CD4-positive, alpha-beta T cell (primary cell): ENCODE data around the gene ACTR5. TPM values are rescaled to one million over a fixed set of nuclear protein-coding genes. Genes with fewer than 3 reads are reported as not detected.

Experiments used
- ATAC-seq: fragments of 200-7000 bp; cut with Tn5 transposase; one replicate; pipeline ENCODE4 v1.10.0; 2022; ENCODE audit warnings: mild to moderate bottlenecking; ENCODE audit not compliant: poor library complexity
- CTCF ChIA-PET: fragments of 350-600 bp; sonication (Branson Sonifier 250); formaldehyde crosslinking; loops from one replicate; lab custom pipeline; 2021; ENCODE audit warnings: antibody characterized with exemption, inconsistent platforms; lab: Charles Lee
- POLR2A ChIA-PET: fragments of 350-600 bp; sonication (Branson Sonifier 250); formaldehyde crosslinking; loops from one replicate; lab custom pipeline; 2021; ENCODE audit warnings: antibody characterized with exemption, inconsistent platforms; lab: Charles Lee
- DNase-seq, 14 experiments: peaks; one replicate each; pipeline ENCODE4 v3.0.0-alpha.2; 2013 to 2020; ENCODE audit warnings: mixed read lengths in 2 of 14
- H3K27ac ChIP-seq, 2 donors: one replicate each; pipeline versions ENCODE4 v1.5.1 to v1.7.0; 2013; ENCODE audit warnings: low read length in 2 of 2, low read depth in 1 of 2, mild to moderate bottlenecking in 1 of 2
- H3K27me3 ChIP-seq, 2 experiments: 1 replicate in 1 of 2; 2 replicates in 1 of 2; pipeline versions ENCODE4 v1.6.1 to v1.7.0; 2013; ENCODE audit warnings: low read length in 2 of 2, control low read depth in 1 of 2, mild to moderate bottlenecking in 1 of 2, moderate library complexity in 1 of 2; ENCODE audit not compliant: insufficient read depth in 2 of 2, control insufficient read depth in 1 of 2
- H3K36me3 ChIP-seq: one replicate; pipeline ENCODE4 v1.6.1; 2013; ENCODE audit warnings: low read length, control low read depth; ENCODE audit not compliant: insufficient read depth
- H3K4me1 ChIP-seq: one replicate; pipeline ENCODE4 v1.6.1; 2013; ENCODE audit warnings: low read length, control low read depth; ENCODE audit not compliant: insufficient read depth
- H3K4me3 ChIP-seq: one replicate; pipeline ENCODE4 v1.5.1; 2013; ENCODE audit warnings: mild to moderate bottlenecking, low read length, moderate library complexity
- H3K9me3 ChIP-seq, 2 experiments: 1 replicate in 1 of 2; 2 replicates in 1 of 2; pipeline versions ENCODE4 v1.6.1 to v1.7.0; 2013; ENCODE audit warnings: low read length in 2 of 2, mild to moderate bottlenecking in 2 of 2, control low read depth in 1 of 2, moderate library complexity in 1 of 2; ENCODE audit not compliant: control insufficient read depth in 1 of 2, insufficient read depth in 1 of 2
- H3K27ac Mint-ChIP-seq: one replicate; pipeline ENCODE4 v1.8.0; 2020; ENCODE audit warnings: mixed read lengths
- H3K27me3 Mint-ChIP-seq: one replicate; pipeline ENCODE4 v1.8.0; 2021; ENCODE audit warnings: mixed read lengths
- H3K36me3 Mint-ChIP-seq: one replicate; pipeline ENCODE4 v1.8.0; 2021; ENCODE audit warnings: low read depth, mixed read lengths
- H3K4me1 Mint-ChIP-seq: one replicate; pipeline ENCODE4 v1.8.0; 2021; ENCODE audit warnings: low read depth, mixed read lengths
- H3K4me3 Mint-ChIP-seq: one replicate; pipeline ENCODE4 v1.8.0; 2020; ENCODE audit warnings: mild to moderate bottlenecking, mixed read lengths
- H3K9me3 Mint-ChIP-seq: one replicate; pipeline ENCODE4 v1.8.0; 2020; ENCODE audit warnings: mixed read lengths
- intact Hi-C, 2 experiments: fragments of 100-400 bp; cut with DNase I in 1 of 2; cut with micrococcal nuclease in 1 of 2; formaldehyde crosslinking; loops; one replicate each; pipeline versions ENCODE4 v1.15.1 to v1.9.0; 2023 to 2025; cut with DNase I, micrococcal nuclease
- polyA plus RNA-seq, 2 donors: library from polyadenylated mRNA; unstranded; fragments of 120-200 nt; gene quantifications; one replicate each; pipeline ENCODE4 v1.2.1, GENCODE V29; 2013
- total RNA-seq, 174 experiments: library from RNA in 2 of 174; stranded (reverse) in 2 of 174; gene quantifications; one replicate each; pipeline ENCODE4 v1.2.3 and lab custom pipeline; 2021 to 2026
- TF ChIP-seq, protein P1 (sequence below): fragments of 200-600 bp; IDR thresholded peaks from one replicate; pipeline ENCODE4 v1.8.0; 2022; ENCODE audit warnings: antibody characterized with exemption, mild to moderate bottlenecking

Gene ACTR5
- total RNA-seq = 10 to 100 TPM; 11.1 to 11.9 TPM
- 8.6 TPM for polyA plus RNA-seq (2013, experiment 1 of 2)
- 9.2 TPM for polyA plus RNA-seq (2013, experiment 2 of 2)
- total RNA-seq (lab: John Stamatoyannopoulos, UW) = 15.5 to 46.4 (median 27.5) reads per million in 172 experiments

- H3K4me1 Mint-ChIP-seq = peaks cover 27% of the 10 kb centered on the region
- ATAC-seq = peak; percentile 89
- peak within 1 kb of the TSS; percentile 96 for H3K4me3 Mint-ChIP-seq
Observed at GRCh38 chr20:38748097-38748860, at the start of gene ACTR5. TSS of gene ACTR5 (plus strand) at chr20:38748460. CDS start at chr20:38748479, 19 bp downstream.

DNA sequence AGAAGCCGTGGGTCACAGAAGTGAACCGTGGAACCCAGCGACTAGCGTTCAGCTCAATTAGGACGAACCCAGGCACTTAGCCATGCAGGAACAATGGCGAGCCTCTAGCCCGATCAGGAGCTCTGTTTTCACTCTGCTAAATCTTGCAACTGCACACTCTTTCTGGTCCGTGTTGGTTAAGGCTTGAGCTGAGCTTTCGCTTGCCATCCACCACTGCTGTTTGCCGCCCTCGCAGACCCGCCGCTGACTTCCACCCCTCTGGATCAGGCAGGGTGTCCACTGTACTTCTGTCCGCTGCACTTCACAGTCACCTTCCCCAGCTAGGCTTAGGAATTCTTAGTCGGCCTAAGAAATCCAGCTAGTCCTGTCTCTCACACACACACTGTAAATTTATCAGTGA lies 49.7 kb upstream of the ACTR5 start:
- no peaks in the 10 kb centered on the region for H3K36me3 Mint-ChIP-seq
- no peak overlapping the region for H3K4me3 Mint-ChIP-seq
- H3K9me3 Mint-ChIP-seq = no peaks in the 10 kb centered on the region
- Histone ChIP-seq H3K9me3 (no peaks in the 10 kb centered on the region), H3K27me3 (peaks cover 13 to 15% of the 10 kb centered on the region in 2 experiments), H3K4me3 (no peak overlapping the region), H3K36me3 (no peaks in the 10 kb centered on the region), H3K27ac (no peak overlapping the region), H3K4me1 (no peaks in the 10 kb centered on the region)
- ChIA-PET CTCF (no interaction called here), POLR2A (no interaction called here)
- no peak for ATAC-seq
- intact Hi-C loops = no loop called here
- peaks cover 38% of the 10 kb centered on the region for H3K27me3 Mint-ChIP-seq
- no peak for DNase-seq
- TF ChIP-seq, protein P1, sequence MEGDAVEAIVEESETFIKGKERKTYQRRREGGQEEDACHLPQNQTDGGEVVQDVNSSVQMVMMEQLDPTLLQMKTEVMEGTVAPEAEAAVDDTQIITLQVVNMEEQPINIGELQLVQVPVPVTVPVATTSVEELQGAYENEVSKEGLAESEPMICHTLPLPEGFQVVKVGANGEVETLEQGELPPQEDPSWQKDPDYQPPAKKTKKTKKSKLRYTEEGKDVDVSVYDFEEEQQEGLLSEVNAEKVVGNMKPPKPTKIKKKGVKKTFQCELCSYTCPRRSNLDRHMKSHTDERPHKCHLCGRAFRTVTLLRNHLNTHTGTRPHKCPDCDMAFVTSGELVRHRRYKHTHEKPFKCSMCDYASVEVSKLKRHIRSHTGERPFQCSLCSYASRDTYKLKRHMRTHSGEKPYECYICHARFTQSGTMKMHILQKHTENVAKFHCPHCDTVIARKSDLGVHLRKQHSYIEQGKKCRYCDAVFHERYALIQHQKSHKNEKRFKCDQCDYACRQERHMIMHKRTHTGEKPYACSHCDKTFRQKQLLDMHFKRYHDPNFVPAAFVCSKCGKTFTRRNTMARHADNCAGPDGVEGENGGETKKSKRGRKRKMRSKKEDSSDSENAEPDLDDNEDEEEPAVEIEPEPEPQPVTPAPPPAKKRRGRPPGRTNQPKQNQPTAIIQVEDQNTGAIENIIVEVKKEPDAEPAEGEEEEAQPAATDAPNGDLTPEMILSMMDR = no peak
- H3K27ac Mint-ChIP-seq = no peak overlapping the region
- no peaks in the 10 kb centered on the region for H3K4me1 Mint-ChIP-seq

More at GRCh38 chr20:38748097-38748860, at the start of gene ACTR5:
- CTCF ChIA-PET = interaction anchor here (0.8 to 1.9 kb wide), 7 partner anchors 22 to 302 kb away, joined by 3 to 6 read pairs (median 4); partner anchors contain the start of genes DHX35 and FAM83D
- TF ChIP-seq, protein P1 = no peak
- POLR2A ChIA-PET = interaction anchor here (0.8 to 3.1 kb wide), 9 partner anchors 19 to 1570 kb away, joined by 3 to 10 read pairs (median 3); partner anchors contain the start of genes DHX35, FAM83D and PPP1R16B
- Histone ChIP-seq H3K27me3 (no peaks in the 10 kb centered on the region), H3K4me1 (peaks cover 16% of the 10 kb centered on the region), H3K36me3 (peaks cover 10% of the 10 kb centered on the region), H3K9me3 (no peaks in the 10 kb centered on the region), H3K27ac (peak within 1 kb of the TSS; percentile 79 to 95), H3K4me3 (peak within 1 kb of the TSS; percentile 73)
- peak; percentile 94 to 99 (median 97) for DNase-seq
- H3K9me3 Mint-ChIP-seq = no peaks in the 10 kb centered on the region
- H3K27me3 Mint-ChIP-seq = peaks cover 5% of the 10 kb centered on the region
- peaks cover 36% of the 10 kb centered on the region for H3K36me3 Mint-ChIP-seq
- H3K27ac Mint-ChIP-seq = peak within 1 kb of the TSS; percentile 95
- intact Hi-C loops = loop anchor here (2.0 to 10.0 kb wide), 8 partner anchors 17 to 713 kb away; partner anchors contain the start of genes PPP1R16B (in 2 of the 2), DHX35 (in 1 of the 2), FAM83D (in 1 of the 2) and RALGAPB (in 1 of the 2)

DNA sequence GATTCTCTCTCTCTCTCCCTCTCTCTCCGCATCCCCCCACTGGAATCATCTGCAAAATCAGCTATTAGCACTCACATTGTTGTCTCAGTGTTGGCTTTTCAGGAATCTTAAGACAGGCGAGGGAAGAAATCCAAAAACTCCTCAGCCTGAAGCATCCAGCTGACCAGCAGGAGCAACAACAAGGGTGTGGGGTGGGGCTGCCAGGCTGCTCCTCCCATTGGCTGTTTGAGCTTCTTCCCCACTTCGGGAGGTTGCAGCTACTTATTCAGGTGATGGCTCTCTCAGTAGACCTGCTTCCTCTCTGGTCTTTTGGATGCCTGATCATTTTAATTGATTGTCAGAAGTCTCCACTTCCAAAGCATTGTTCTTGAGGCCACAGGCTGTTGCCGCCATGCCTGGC lies 48.1 kb upstream of the ACTR5 start:
- Histone ChIP-seq H3K4me1 (no peaks in the 10 kb centered on the region), H3K9me3 (no peaks in the 10 kb centered on the region), H3K4me3 (no peak overlapping the region), H3K27ac (no peak overlapping the region), H3K36me3 (no peaks in the 10 kb centered on the region), H3K27me3 (peaks cover 13 to 15% of the 10 kb centered on the region in 2 experiments)
- no peak overlapping the region for H3K27ac Mint-ChIP-seq
- peaks cover 45% of the 10 kb centered on the region for H3K27me3 Mint-ChIP-seq
- ATAC-seq (no peak), DNase-seq (no peak)
- no peaks in the 10 kb centered on the region for H3K4me1 Mint-ChIP-seq
- intact Hi-C loops = no loop called here
- H3K4me3 Mint-ChIP-seq = no peak overlapping the region
- TF ChIP-seq, protein P1 = no peak
- ChIA-PET CTCF (no interaction called here), POLR2A (no interaction called here)
- H3K36me3 Mint-ChIP-seq = no peaks in the 10 kb centered on the region
- H3K9me3 Mint-ChIP-seq = no peaks in the 10 kb centered on the region
